ENCODE results near the gene KLF11.

Gene KLF11

GRCh38 chr2:10067330-10067729 lies 24.0 kb downstream of the KLF11 start:
- DNase-seq: no peak

- no peak for DNase-seq
Measured at GRCh38 chr2:10067881-10068280, 24.5 kb downstream of the KLF11 start.

- DNase-seq: no peak
Measured at GRCh38 chr2:10071176-10071575, 27.8 kb downstream of the KLF11 start.

DNA sequence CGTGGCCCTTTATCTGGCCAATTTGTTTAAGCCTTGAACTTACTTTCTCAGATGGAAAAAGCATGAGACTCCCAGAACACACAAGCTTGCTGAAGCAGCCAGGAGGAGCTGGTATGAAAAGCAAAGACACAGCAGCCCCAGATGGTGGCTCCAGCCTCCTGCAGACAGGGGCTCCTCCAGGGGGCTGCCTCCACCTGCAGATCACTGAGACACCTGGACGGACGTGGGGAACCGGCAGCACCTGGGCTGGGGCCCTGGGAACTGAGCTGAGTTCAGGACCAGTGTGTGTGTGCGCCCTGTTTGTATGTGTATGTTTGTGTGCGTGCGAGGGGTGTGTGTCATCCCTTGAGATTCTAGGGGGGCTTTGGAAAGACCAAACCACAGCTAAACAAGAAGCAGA lies 28.2 kb downstream of the KLF11 start:
- peak; percentile 48 for DNase-seq

- peak; percentile 97 for DNase-seq
Measured at GRCh38 chr2:10072656-10073480, 29.5 kb downstream of the KLF11 start.

DNA sequence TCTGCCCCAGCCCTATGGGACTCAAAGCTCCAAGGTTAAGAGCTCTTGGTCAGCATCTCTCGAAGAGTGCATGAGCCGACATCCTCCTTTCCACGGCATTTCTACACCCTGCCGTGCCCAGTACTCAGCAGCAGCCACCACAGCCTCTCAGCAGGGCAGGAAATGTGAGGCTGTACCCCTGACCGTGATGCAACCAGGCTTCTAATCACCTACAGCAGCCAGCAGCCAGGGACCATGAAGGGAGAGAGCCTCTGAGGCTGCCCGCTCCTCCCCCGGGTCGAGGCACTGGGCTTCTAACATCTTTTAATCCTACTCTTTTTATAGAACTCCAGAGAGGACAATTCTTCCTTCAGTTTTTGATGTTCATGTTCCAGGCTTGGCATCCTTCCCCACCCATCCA lies 30.4 kb downstream of the KLF11 start:
- no peak for DNase-seq

- DNase-seq: no peak
Measured at GRCh38 chr2:10075101-10075500, 31.8 kb downstream of the KLF11 start.

- DNase-seq: no peak
Measured at GRCh38 chr2:10075571-10076209, 32.3 kb downstream of the KLF11 start.

DNA sequence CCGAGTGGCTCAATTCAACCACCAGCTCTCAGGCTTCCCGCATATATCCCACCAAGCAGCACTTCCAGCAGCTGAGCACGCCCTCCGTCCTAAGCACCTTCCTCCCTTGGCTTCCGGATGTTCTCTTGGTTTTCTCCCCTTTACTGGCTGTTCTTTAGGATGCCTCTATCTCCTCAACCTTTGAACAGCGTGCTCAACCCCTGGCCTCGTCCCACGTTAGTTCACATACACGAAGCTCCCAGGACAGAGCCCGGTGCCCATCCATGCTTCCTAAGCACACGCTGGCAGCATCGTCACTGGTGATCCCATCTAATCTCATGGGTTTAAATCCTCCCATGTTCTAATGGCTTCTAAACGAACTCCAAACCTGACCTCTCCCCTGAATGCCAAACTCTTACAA lies 33.2 kb downstream of the KLF11 start:
- DNase-seq: no peak

GRCh38 chr2:10076988-10077527 lies 33.7 kb downstream of the KLF11 start:
- no peak for DNase-seq

DNA sequence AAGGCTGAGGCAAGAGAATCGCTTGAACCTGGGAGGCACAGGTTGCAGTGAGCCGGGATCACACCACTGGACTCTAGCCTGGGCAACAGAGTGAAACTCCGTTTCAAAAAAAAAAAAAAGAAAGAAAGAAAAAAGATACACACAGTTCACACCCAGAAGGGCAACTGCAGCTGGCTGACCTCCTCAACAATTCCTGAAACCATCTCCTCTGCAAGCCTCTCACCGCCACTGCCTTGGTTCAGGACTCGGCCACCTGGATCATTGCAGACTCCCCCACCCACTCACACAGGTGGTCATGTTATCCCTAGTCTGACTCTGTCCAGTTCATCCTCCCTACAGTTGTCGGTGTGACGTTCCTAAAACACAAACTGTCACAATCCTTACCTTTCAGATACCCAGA lies 34.7 kb downstream of the KLF11 start:
- DNase-seq: no peak

DNA sequence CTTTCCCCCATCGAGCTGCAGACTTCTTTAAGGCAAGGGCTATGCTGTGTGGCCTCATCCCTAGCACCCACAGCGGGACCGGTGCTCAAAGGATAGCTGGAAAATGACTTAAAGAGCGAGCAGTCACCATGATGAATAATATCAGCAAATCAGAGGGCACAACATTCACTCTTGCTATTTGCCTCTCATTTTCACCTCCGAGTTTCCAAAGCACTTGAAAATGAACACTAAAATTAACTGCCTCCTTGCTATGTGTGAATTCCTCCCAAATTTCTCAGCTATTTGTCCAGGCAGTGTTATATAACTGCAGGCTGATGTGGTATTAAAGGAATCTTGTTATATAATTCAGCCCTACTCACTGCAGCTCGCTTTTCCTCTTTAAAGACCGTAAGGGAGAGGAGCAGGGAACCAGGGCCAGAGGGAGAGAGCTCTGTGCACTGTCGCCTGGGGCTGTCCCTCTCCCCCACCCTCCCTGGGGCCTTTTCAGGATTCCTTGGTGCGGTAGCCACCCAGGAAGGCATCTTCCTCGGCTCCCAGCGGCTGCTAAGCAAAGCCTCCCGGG lies 35.4 kb downstream of the KLF11 start:
- no peak for DNase-seq

GRCh38 chr2:10079266-10079869 lies 36.0 kb downstream of the KLF11 start:
- peak; percentile 53 for DNase-seq

GRCh38 chr2:10079870-10080535 lies 36.7 kb downstream of the KLF11 start, which contains the start of gene CYS1:
CYS1 (minus strand) TSS chr2:10080411; CDS start chr2:10080223, 188 bp downstream.
- DNase-seq: no peak

DNA sequence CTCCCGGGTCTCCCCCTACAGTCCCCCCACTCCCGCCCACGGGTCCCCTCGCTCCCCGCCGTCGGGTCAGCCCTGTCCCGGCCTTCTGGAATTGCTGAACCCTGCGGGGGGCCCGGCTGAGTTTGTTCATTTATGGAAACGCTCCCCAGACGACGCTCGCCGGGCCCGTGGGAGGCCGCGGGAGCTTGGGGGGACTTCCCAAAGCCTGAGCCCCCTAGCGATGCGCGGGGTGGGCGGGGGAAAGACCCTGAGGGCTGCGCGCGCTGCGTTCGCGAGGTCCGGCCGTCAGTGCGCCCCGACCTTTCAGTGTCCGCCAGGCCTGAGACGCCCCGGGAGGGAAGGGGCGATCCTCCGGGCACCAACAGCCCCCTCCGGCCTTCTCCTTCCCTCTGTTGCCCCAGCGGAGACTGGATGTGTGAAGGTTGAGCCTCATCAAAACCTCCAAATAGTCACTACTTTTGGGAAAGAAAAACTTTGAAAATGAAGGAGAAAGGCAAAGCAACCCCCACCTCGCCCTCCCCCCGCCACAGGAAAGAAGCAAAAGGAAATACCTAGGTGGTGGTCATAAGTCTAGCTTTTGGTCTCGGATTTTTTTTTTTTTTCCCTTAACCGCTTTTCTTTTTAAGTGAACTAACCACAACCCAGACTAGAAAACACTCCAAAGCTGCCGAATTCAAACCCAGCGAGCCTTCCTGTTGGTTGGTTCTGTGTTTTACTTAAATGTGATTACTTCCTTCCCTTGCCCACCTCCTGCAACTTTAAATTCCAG lies 37.4 kb downstream of the KLF11 start:
- DNase-seq: no peak

DNA sequence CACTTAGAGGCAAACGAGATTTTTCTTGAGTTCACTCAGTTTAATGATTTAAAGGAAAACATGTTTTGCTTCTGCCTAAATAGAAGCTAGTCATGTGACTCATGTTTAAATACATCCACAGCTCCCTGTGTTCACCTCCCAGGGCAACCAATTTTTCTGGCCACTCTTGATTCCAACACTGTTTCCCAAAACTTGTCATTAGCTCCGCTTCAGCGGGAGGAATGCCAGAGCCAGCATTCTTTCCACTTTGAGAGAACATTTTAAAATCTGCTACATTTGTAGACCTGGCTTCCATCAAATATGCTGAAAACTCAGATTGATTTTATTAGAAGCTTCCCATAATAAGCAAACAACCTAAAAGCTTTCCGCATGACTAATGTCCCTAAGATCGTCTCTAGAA lies 39.7 kb downstream of the KLF11 start:
- DNase-seq: no peak

DNA sequence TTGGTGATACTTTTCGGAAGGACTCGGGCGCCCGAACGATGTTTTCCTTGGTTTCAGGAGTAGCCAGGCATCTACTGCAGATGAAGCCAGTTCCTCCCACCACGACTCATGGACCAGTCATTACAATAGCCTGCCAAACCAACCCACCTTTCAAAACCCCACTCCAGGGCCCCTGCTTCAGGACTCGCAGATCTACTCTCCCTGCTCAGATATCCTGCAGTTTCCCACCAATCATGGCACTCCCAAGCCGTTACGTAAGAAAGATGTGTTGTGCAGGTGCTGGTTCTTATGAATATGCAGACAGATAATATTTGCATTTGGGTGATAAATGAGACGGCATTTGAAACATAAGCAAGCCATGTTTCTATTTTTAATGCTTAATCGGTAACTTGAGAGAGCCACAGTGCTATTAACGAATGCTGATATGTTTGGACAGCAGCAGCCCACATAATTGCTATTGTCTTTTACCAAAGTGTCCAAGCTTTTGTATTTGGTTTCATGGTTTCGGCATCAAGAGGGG lies 40.4 kb downstream of the KLF11 start:
- peak; percentile 42 for DNase-seq

GRCh38 chr2:10084223-10084865 lies 41.0 kb downstream of the KLF11 start:
- DNase-seq: no peak

- DNase-seq: no peak
Measured at GRCh38 chr2:10085043-10085667, 41.8 kb downstream of the KLF11 start.

DNA sequence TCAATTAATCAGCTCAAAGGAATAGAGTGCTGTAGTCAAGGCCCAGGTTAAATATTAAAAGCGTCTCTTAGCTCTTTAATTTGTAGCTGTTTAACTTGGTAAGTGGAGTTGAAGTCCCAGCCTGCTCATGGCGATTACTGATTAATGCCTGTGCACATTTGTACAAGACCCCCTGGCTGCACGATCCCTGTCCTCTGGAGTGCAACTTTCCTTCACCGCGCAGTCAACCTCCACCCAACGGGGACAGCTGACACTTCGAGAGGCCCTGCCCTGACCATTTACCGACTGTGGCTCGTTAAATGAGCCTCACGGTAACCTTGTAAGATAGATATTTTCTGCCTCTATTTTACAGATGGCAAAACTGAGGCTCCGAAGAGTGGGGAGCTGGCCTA lies 42.3 kb downstream of the KLF11 start:
- no peak for DNase-seq

DNA sequence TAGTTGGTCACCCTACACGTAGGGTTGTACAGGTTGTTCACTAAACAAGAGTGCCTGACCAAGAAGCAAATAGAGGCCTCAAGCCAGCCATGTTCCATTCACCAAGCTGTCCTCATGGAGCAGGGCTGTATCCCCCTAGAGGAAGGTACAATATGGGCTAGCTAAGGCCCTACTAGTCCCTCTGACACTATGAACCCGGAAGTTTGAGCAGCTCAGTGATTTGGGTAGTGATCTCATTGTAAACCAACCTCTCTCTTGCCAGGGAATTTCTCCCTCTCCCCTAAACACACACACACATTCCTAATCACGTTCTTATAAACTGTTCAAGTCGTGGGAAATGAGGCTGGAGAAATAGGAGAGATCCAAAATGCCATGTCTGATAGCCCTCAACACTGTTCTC lies 43.6 kb downstream of the KLF11 start:
- no peak for DNase-seq

Data from NCI-H2171 treated with DMSO at 0.1 percent for 48 hours (cell line).